Measurements from ENCODE around the gene RAP1A. TPM values are rescaled to one million over a fixed set of nuclear protein-coding genes. Genes with fewer than 3 reads are reported as not detected.

Gene RAP1A
- total RNA-seq, 1 experiment from 2014 or later = 50.9 TPM

GRCh38 chr1:111593403-111594305 is 25.9 kb upstream of the RAP1A start:
- POLR2A ChIA-PET (ENCODE audit: low non-redundant PET) = interaction anchor here (0.7 kb wide), 1 partner anchor 152 kb away, joined by 20 read pairs; no protein-coding TSS in a partner anchor
- no TSS peak for BruUV-seq (replicated peaks)

GRCh38 chr1:111594306-111594693 is 25.3 kb upstream of the RAP1A start:
- Histone ChIP-seq H3K4me1 (ENCODE audit: insufficient read depth, low read length, poor library complexity, severe bottlenecking) (peaks cover 13% of the 10 kb centered on the region), H3K27ac (ENCODE audit: low read depth, low read length, poor library complexity, severe bottlenecking) (no peak overlapping the region), H3K4me3 (ENCODE audit: low read depth, low read length, poor library complexity, severe bottlenecking) (no peak overlapping the region), H3K36me3 (ENCODE audit: insufficient read depth, low read length, poor library complexity, severe bottlenecking) (no peaks in the 10 kb centered on the region), H3K27me3 (replicated peaks; ENCODE audit: insufficient read depth, low read depth, low read length, poor library complexity) (no peaks in the 10 kb centered on the region), H3K9me3 (ENCODE audit: low read depth, low read length, poor library complexity, severe bottlenecking) (no peaks in the 10 kb centered on the region)
- no peak for TF ChIP-seq CTCF (conservative IDR thresholded peaks at IDR 0.05; ENCODE audit: low read depth, low read length)
- TF ChIP-seq EZH2 (IDR thresholded peaks at IDR 0.05; ENCODE audit: borderline replicate concordance, low read depth, low read length, poor library complexity, severe bottlenecking) = no peak
- DNase-seq (ENCODE audit: low spot score) = no peak
- intact Hi-C loops (cut with micrococcal nuclease; ENCODE audit: unreplicated experiment) = no loop called here
- BruUV-seq (replicated peaks) = no TSS peak
- POLR2A ChIA-PET (ENCODE audit: low non-redundant PET) = no interaction called here
- CTCF ChIA-PET = no interaction called here

More at GRCh38 chr1:111593403-111594305, 25.9 kb upstream of the RAP1A start:
- Histone ChIP-seq H3K9me3 (ENCODE audit: low read depth, low read length, poor library complexity, severe bottlenecking) (no peaks in the 10 kb centered on the region), H3K27ac (ENCODE audit: low read depth, low read length, poor library complexity, severe bottlenecking) (no peak overlapping the region), H3K36me3 (ENCODE audit: insufficient read depth, low read length, poor library complexity, severe bottlenecking) (no peaks in the 10 kb centered on the region), H3K4me1 (ENCODE audit: insufficient read depth, low read length, poor library complexity, severe bottlenecking) (peaks cover 13% of the 10 kb centered on the region), H3K27me3 (replicated peaks; ENCODE audit: insufficient read depth, low read depth, low read length, poor library complexity) (no peaks in the 10 kb centered on the region), H3K4me3 (ENCODE audit: low read depth, low read length, poor library complexity, severe bottlenecking) (no peak overlapping the region)
- intact Hi-C loops (cut with micrococcal nuclease; ENCODE audit: unreplicated experiment) = no loop called here
- TF ChIP-seq CTCF (conservative IDR thresholded peaks at IDR 0.05; ENCODE audit: low read depth, low read length) (no peak), EZH2 (IDR thresholded peaks at IDR 0.05; ENCODE audit: borderline replicate concordance, low read depth, low read length, poor library complexity, severe bottlenecking) (no peak)
- CTCF ChIA-PET = no interaction called here
- DNase-seq (ENCODE audit: low spot score) = no peak

GRCh38 chr1:111595807-111596206 is 23.8 kb upstream of the RAP1A start:
- H3K36me3 ChIP-seq (ENCODE audit: insufficient read depth, low read length, poor library complexity, severe bottlenecking) = no peaks in the 10 kb centered on the region
- BruUV-seq (replicated peaks) = no TSS peak
- H3K9me3 ChIP-seq (ENCODE audit: low read depth, low read length, poor library complexity, severe bottlenecking) = no peaks in the 10 kb centered on the region
- no peaks in the 10 kb centered on the region for H3K27me3 ChIP-seq (replicated peaks; ENCODE audit: insufficient read depth, low read depth, low read length, poor library complexity)
- H3K4me1 ChIP-seq (ENCODE audit: insufficient read depth, low read length, poor library complexity, severe bottlenecking) = peaks cover 13% of the 10 kb centered on the region
- ChIA-PET POLR2A (ENCODE audit: low non-redundant PET) (no interaction called here), CTCF (no interaction called here)
- H3K27ac ChIP-seq (ENCODE audit: low read depth, low read length, poor library complexity, severe bottlenecking) = no peak overlapping the region
- DNase-seq (ENCODE audit: low spot score) = no peak
- intact Hi-C loops (cut with micrococcal nuclease; ENCODE audit: unreplicated experiment) = no loop called here
- H3K4me3 ChIP-seq (ENCODE audit: low read depth, low read length, poor library complexity, severe bottlenecking) = no peak overlapping the region
- TF ChIP-seq CTCF (conservative IDR thresholded peaks at IDR 0.05; ENCODE audit: low read depth, low read length) (no peak), EZH2 (IDR thresholded peaks at IDR 0.05; ENCODE audit: borderline replicate concordance, low read depth, low read length, poor library complexity, severe bottlenecking) (no peak)

Measured in A673 (cell line).